GM19455 (cell line): ENCODE results near the gene ARHGEF33.

Experiments
- ATAC-seq: cut with Tn5 transposase; IDR thresholded peaks from one replicate; pipeline ENCODE4 v1.9.1; 2021; ENCODE audit not compliant: unreplicated experiment

The ARHGEF33 gene

GRCh38 chr2:38889575-38889974 is at the start of gene ARHGEF33:
Gene ARHGEF33, plus strand, starts transcription at chr2:38889875. Its CDS starts 29,573 bp downstream, at chr2:38919448.
- no peak for ATAC-seq

GRCh38 chr2:38850045-38850444 is 39.6 kb upstream of the ARHGEF33 start:
- ATAC-seq, result peak; percentile 77

- ATAC-seq, result no peak
These were observed 33.5 kb upstream of the ARHGEF33 start for GRCh38 chr2:38856165-38856564.

GRCh38 chr2:38862476-38862875 is 27.2 kb upstream of the ARHGEF33 start:
- ATAC-seq, result no peak

- ATAC-seq, result no peak
These were observed 26.5 kb upstream of the ARHGEF33 start for GRCh38 chr2:38863061-38863695.

GRCh38 chr2:38866773-38867443 is 22.8 kb upstream of the ARHGEF33 start:
- ATAC-seq, result no peak

- no peak for ATAC-seq
These were observed 18.2 kb upstream of the ARHGEF33 start for GRCh38 chr2:38871432-38871831.

GRCh38 chr2:38873763-38874162 is 15.9 kb upstream of the ARHGEF33 start:
- ATAC-seq, result no peak

GRCh38 chr2:38875227-38875575 is 14.5 kb upstream of the ARHGEF33 start:
- ATAC-seq, result no peak

GRCh38 chr2:38875576-38876367 is 13.9 kb upstream of the ARHGEF33 start, which contains the start of the genes DHX57 and MORN2:
Gene DHX57, minus strand, starts transcription at chr2:38875934. Its CDS starts 7,529 bp downstream, at chr2:38868405.
Gene MORN2, plus strand, starts transcription at chr2:38875976.
- peak; percentile 100 for ATAC-seq

- ATAC-seq, result no peak
These were observed 13.3 kb upstream of the ARHGEF33 start for GRCh38 chr2:38876407-38876806.

GRCh38 chr2:38886063-38886462 is 3.6 kb upstream of the ARHGEF33 start:
- no peak for ATAC-seq

GRCh38 chr2:38887347-38887746 is 2.3 kb upstream of the ARHGEF33 start:
- ATAC-seq, result no peak

GRCh38 chr2:38887902-38888554 is 1.6 kb upstream of the ARHGEF33 start:
- ATAC-seq, result no peak

- no peak for ATAC-seq
These were observed 630 bp upstream of the ARHGEF33 start for GRCh38 chr2:38889045-38889444.

GRCh38 chr2:38892819-38893218 is 3.1 kb downstream of the ARHGEF33 start:
- ATAC-seq, result no peak

- no peak for ATAC-seq
These were observed 8.6 kb downstream of the ARHGEF33 start for GRCh38 chr2:38898256-38898655.

GRCh38 chr2:38900726-38901125 is 11.1 kb downstream of the ARHGEF33 start:
- ATAC-seq, result no peak

- ATAC-seq, result no peak
These were observed 15.6 kb downstream of the ARHGEF33 start for GRCh38 chr2:38905251-38905650.

GRCh38 chr2:38907242-38907641 is 17.6 kb downstream of the ARHGEF33 start:
- no peak for ATAC-seq
